SH-SY5Y (cell line): Measurements from ENCODE around the gene SYT6.

Experiments used
- GATA2 ChIP-seq: IDR thresholded peaks from 2 replicates; pipeline ENCODE4 v1.6.1; 2011; ENCODE audit warnings: mild to moderate bottlenecking, low read depth, low read length
- GATA3 ChIP-seq: IDR thresholded peaks from 2 replicates; pipeline ENCODE4 v1.6.1; 2011; ENCODE audit warnings: low read depth, mild to moderate bottlenecking, low read length, moderate library complexity

Gene SYT6

DNA sequence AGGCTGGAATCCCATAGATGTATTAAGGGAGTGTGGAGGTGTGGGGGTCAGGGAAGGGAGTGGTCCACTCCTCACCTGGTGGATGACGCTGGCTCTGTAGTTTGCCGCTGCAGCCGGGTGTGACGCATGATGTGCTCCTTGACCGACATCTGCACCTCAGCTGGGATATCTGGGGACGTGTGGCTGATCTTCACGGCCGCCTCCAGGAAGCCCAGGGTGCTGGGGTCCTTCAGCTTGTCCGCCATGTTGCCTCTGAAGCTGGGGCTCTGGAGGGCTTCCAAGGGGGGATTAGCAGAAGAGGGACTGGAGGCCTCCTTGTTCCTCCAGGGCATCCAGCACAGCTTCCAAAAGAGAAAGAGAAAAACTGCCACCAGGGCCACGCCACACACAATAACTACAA lies 14.1 kb downstream of the SYT6 start:
- no peak for TF ChIP-seq GATA2
- TF ChIP-seq GATA3 = no peak

DNA sequence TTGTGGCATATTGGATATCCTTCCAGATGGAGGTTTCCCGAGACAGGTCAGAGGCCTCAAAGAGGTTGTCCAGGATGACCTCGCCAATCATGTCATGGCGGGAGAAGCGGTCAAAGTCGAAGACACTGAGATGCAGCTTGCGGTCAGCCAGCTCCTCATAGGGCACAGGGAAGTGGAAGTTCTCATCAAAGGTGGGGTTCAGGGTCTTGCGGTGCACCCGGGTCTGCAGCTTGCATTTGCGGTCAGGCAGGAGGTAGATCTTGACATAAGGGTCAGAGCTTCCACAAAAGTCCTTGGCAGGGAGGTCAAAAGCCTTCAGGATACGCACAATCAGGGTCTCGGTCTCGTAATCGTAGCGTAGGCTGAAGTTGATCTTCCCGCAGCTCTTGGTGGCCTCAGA lies 16.2 kb downstream of the SYT6 start:
- TF ChIP-seq GATA3 = no peak
- no peak for TF ChIP-seq GATA2

DNA sequence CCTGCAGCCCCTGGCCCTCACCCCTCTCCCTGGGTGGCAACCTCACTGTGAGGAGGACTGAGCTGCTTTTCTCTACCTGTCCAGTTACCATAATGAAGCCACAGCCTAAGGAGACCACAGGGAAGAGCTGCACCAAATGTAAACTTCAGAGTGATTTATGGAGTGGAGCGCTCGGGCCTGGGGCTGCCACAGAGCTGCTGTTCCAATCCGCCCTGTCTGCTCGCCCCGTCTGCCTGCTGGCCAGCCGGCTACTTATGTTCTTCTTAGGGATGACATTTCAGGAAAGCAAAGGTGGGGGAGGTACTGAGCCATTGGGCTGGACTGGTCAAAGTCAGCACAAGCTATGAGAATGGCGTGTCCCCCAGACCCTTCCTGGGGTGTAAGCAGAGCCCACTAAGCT lies 17.9 kb downstream of the SYT6 start:
- TF ChIP-seq GATA2 (no peak), GATA3 (no peak)

DNA sequence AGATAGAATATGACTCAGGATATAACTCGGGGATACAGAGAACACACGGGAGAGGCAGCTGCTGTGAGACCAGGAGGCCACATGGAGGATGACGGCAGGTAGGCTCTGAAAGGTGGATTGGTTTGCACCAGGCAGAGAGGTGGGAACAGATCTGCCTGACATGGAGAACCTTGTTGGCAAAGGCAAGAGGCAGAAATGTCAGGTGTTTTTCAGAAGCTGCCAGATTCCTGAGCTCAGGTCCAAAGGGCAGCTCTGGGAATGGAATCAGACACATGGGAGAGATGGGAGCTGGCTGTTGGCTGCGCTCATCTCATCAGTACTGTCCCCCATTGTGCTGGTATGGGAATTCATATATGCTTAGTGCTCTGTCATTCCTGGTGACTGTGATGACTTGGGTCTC lies 19.2 kb downstream of the SYT6 start:
- TF ChIP-seq GATA2 = no peak
- TF ChIP-seq GATA3 = no peak

DNA sequence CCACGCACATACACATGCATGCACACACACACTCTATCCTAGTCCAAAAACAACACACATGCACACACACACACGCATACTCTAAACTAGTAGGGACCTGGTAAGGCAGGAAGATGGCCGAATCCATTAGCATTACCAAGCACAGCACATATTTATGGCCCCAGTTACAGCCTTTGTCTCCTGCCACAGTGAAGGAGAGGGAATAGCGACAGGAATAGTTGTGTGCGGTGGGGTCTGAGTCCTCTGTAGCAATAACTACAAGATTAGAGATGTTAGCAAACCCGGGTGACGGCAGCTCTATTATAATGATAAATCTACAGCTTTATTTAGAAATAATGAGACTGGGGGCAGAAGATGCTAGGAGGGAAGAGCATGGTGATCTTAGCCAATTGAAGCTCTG lies 20.5 kb downstream of the SYT6 start:
- TF ChIP-seq GATA3 (no peak), GATA2 (no peak)

DNA sequence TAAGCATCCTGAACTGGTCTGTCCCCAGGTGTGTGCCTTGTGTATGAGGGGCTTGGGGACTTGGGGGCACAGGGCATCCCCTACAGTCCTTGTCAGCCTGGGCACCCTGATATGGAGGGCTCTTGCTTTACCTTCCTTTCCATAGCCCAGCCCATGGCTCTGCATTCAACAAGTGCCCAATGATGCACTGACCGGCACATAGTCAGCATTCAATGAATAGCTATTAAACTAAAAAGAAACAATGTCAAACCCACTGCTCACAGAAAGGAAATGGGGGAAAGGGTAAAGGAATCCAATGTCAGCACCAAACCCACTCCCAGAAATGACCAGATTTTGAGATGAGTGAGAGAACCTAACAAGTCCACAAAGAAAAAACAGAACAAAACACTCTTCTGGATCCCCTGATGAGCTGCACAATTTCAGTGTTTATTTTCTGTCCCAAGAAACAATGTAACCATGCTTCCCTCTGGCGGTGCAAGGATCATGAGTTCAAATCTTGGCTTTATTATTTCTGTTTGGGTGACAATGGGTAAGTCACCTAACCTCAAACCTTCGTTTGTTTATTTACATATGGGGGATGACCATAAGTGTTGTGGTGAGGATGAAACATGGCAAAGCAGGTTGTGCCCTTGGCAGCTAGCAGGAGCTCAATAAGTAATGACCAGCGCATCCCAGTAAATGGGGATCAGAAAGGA lies 22.0 kb downstream of the SYT6 start:
- TF ChIP-seq GATA2 = no peak
- no peak for TF ChIP-seq GATA3

DNA sequence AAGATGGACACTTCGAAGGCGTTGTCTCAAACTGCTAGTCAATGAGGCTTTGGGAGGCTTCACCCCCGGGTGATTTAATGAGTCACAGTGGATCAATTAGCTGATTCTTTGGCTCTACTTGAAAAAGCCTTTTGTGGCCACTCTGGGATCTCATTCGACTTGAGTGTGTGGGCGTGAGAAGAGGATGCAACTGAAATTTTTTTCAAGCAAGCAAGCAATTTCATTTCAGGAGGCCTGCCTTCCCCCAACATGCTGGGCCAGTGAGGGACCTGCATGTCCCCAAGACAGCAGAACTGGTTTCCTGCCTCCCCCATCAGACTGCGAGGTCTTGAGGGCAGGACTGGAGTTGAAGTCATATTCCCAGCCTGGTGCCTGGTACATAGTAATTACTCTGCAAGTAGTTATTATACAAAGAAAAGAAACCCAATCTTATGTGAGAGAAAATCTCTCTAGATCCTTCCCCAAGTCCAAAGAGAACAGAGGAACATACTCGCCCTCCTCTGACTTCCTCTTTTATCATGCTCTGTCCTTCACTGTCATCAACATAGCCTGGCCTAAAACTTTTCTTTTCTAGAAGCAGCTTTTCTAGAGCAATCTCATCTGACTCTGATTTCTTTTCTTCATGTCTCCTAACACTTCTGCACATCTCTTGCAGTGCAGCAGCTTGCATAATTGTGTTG lies 22.7 kb downstream of the SYT6 start:
- TF ChIP-seq GATA3 (no peak), GATA2 (no peak)

DNA sequence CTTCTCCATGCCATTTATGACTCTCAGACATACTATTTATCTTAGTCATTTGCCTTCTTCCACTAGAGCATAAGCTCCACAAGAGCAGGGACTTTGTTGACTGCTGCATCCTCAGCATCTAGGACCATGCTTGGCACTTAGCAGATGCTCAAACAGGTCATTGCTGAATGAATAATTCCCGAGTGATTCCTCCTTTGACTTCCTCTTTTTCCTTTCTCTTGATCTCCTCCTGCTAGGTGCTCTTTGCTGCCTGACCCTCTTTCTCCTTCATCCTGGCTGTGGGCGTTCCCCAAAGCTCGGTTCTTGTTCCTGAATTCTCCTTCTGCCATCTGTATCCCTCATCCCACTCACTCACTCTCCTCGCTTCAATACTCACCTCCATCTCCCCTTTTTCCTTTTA lies 23.5 kb downstream of the SYT6 start:
- no peak for TF ChIP-seq GATA3
- no peak for TF ChIP-seq GATA2

DNA sequence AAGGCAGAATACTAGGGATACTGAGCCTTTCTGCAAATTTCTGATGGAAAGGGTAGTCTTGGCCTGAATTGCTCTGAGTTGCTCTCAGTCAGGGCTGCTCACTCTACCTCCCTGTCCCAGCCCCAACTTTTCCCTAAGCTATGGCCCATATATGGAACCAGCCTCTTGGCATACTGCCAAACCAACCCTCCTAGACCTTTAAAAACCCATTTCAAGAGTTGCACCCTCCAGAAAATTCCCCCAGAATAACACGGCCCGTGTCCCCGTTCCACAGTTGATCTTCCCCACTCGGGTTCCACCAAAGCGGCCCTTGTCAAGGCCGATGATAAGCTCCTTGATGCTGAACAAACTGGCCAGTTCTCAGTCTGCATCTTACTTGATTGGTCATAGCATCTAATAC lies 25.4 kb downstream of the SYT6 start:
- TF ChIP-seq GATA3 = no peak
- TF ChIP-seq GATA2 = no peak

DNA sequence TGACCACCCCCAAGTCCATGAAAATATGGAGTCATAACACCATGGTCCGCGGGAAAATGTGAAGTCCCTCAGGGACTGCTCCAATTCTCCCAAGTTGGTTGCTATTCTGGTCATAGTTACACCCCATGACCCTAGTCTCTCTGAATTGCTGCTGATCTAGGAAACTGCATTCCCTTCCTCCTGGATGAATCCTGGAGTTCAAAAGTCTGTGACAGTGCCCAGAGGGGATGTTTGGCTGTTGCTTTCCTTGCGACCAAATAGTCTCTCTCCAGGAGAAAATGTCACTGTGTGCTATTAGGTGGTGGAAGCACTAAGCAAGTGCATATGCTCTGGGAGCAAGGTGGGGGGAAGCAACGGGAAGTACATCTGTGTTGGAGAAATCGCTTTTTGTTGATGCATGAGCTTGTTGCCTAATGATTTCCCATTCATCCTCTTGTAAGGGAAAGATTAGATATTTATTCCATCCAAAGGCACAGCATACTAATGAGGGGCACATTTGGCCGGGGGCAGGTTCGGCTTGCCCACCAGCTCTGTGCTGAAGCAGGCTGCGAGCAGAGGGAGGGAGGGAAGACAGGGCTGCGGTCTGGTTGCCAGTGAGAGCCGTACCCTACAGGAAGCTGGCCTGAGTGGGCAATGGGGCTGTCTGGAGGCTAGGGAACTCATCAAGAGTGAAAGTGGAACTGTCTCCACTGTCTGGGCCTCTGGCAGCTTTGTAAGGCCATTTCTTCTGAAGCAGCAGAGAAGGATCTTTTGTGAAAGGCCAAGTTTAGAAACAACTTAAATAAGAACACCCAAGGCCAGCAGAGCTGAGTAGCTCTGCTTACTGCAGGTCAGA lies 27.2 kb downstream of the SYT6 start:
- TF ChIP-seq GATA2 = no peak
- TF ChIP-seq GATA3 = no peak

DNA sequence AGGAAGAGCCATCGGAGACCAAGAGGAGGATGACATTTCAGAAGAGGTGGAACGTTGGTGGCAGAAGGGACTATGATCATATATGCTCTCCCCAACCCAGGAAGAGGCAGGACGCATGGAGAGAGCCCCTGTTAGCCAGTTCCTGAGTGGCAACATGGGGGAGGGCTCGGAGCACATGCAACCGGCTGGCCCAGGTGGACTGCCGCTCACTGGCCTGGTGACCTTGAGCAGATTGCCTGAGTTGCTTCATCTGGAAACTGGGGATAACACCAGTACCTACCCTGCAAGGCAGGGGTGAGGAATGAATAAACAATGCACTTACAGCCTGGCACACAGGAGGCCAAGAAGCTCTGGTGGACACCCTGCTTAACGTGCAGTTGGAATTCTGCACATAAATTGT lies 29.0 kb downstream of the SYT6 start:
- TF ChIP-seq GATA3 (no peak), GATA2 (no peak)

DNA sequence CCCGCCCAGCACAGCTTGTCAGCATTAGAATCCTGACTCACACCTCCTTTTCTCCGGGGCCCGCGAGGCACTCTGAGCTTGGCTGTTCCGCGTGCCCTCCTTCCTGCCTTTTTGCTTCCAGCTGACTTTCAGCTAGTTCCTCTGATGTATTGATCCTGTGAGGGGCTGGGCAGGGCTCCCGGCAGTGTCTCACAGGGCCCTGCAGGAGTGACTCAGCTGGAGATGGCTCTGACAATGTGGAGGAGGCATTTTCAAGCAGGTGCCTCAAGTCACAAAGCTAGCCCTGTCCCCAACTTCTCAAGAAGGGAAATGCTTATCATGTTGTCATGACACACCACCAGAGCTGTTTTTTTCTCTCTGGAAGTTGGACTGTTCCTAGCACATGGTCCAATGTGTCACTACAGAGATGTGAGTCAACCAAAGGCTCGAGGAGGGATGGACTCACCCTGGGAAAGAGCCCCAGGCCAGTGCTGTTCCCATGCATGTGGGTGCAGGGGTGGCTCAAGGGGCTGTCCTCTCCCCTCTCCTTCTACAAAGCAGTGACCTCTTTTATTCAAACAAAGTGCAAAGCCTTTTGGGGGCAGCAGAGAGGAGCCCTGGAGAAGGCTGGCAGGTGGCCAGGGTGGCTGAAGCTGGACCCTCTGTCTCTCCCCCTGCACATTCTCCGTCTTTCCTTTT lies 30.6 kb downstream of the SYT6 start:
- TF ChIP-seq GATA2 (no peak), GATA3 (no peak)

DNA sequence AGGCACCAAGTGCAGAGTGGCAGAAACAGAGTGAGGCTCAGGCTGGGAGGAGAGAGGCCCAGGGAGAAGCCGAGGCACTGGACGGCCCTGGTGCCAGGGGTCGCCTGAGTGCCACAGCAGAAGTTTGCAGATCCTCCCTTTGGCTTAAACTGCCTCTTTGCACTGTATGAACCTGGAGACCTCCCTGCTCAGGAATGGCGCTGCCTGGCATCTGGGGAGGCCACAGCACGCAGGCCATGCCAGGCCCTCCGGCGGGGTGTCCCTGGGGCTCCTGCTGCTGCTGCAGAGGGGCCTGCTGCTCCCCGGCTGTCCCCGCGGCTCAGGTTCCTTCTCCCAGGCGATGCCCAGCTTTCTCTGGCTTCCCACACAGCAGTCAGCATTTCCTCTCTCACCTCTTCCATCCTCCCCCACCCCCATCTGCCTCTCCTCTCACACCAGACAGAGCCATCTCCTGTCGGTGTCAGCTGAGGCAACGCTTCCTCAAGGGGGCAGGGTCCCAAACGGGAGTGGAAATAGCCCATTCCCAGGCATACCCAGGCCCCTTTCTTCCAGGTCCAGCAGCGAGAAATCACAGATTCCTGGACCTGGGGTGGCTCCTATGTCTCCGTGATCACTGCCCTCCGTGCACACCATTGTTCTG lies 35.2 kb downstream of the SYT6 start:
- TF ChIP-seq GATA3 (no peak), GATA2 (no peak)

DNA sequence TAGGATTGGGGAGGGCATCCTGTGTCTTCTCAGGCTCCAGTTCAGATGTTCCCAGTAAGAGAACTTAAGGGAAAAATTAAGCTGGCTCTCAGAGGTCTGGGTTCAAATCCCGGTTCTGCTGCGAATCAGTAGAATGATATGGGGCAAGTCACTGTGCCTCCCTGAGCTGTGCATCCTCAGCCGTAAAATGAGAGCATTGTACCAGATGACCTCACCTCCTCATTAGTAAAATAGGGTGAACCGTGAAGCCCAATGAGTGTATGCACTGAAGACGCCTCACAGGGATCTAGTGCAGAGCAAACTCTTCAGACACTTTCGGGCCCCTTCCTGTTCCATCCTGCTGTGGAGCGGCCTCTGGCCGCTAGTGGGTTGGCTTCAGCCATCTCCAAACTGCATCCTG lies 36.0 kb downstream of the SYT6 start:
- TF ChIP-seq GATA3 (no peak), GATA2 (no peak)
